PFSK-1 (cell line): ENCODE measurements around the gene ZNF474.

Experiments
- FOXP2 ChIP-seq: optimal IDR thresholded peaks from 2 replicates; pipeline ENCODE3; 2011; ENCODE audit warnings: borderline replicate concordance, control low read depth, inconsistent platforms; ENCODE audit not compliant: insufficient read depth; ENCODE audit errors: extremely low read length, extremely low read depth
- POLR2AphosphoS5 ChIP-seq: IDR thresholded peaks from 2 replicates; pipeline ENCODE4 v1.6.1; 2012; ENCODE audit warnings: low read depth, mild to moderate bottlenecking, control low read depth, low read length, moderate library complexity
- REST ChIP-seq, 2 experiments: IDR thresholded peaks; 2 replicates each; pipeline versions ENCODE4 v1.6.1 to v1.8.0; 2011 to 2012; ENCODE audit warnings: low read depth in 2 of 2, low read length in 2 of 2, control low read depth in 1 of 2, inconsistent platforms in 1 of 2, mild to moderate bottlenecking in 1 of 2, moderate library complexity in 1 of 2; ENCODE audit not compliant: insufficient read depth in 1 of 2
- SIN3A ChIP-seq: IDR thresholded peaks from 2 replicates; pipeline ENCODE4 v1.6.1; 2012; ENCODE audit warnings: mild to moderate bottlenecking, low read length, moderate library complexity, borderline replicate concordance; ENCODE audit not compliant: insufficient read depth
- TAF1 ChIP-seq: IDR thresholded peaks from 2 replicates; pipeline ENCODE4 v1.6.1; 2012; ENCODE audit warnings: low read length, control low read depth, borderline replicate concordance; ENCODE audit not compliant: insufficient read depth

The ZNF474 gene

GRCh38 chr5:122118356-122118948, 10.9 kb upstream of the ZNF474 start:
- TF ChIP-seq TAF1 (no peak), SIN3A (no peak), FOXP2 (no peak), REST (IDR thresholded peaks at IDR 0.05; ENCODE audit: insufficient read depth in 1 of 2, low read depth in 2 of 2, low read length in 2 of 2) (no peak), POLR2AphosphoS5 (no peak)

GRCh38 chr5:122119205-122119604, 10.1 kb upstream of the ZNF474 start:
- TF ChIP-seq TAF1 (no peak), FOXP2 (no peak)

- TF ChIP-seq FOXP2 (no peak), REST (IDR thresholded peaks at IDR 0.05; ENCODE audit: insufficient read depth in 1 of 2, low read depth in 2 of 2, low read length in 2 of 2) (no peak), SIN3A (no peak), POLR2AphosphoS5 (no peak), TAF1 (no peak)
Measured at GRCh38 chr5:122120493-122120892, 8.9 kb upstream of the ZNF474 start.

- TF ChIP-seq FOXP2 (no peak), TAF1 (no peak), REST (IDR thresholded peaks at IDR 0.05; ENCODE audit: insufficient read depth in 1 of 2, low read depth in 2 of 2, low read length in 2 of 2) (no peak), POLR2AphosphoS5 (no peak), SIN3A (no peak)
Measured at GRCh38 chr5:122120957-122121356, 8.4 kb upstream of the ZNF474 start.

- TF ChIP-seq FOXP2 (no peak), TAF1 (no peak), SIN3A (no peak), POLR2AphosphoS5 (no peak), REST (IDR thresholded peaks at IDR 0.05; ENCODE audit: insufficient read depth in 1 of 2, low read depth in 2 of 2, low read length in 2 of 2) (no peak)
Measured at GRCh38 chr5:122121479-122122465, 7.6 kb upstream of the ZNF474 start.
